ENCODE measurements around the gene NACC1. TPM values are rescaled to one million over a fixed set of nuclear protein-coding genes. Genes with fewer than 3 reads are reported as not detected.
"Not testable (repeated sequence)": the region's sequence is repeated elsewhere in the genome, so short reads cannot be mapped to it uniquely, and the experiment has no call there.

The NACC1 gene
- total and polyA plus RNA-seq, 2 donors, result 12.8 to 17.5 TPM

DNA sequence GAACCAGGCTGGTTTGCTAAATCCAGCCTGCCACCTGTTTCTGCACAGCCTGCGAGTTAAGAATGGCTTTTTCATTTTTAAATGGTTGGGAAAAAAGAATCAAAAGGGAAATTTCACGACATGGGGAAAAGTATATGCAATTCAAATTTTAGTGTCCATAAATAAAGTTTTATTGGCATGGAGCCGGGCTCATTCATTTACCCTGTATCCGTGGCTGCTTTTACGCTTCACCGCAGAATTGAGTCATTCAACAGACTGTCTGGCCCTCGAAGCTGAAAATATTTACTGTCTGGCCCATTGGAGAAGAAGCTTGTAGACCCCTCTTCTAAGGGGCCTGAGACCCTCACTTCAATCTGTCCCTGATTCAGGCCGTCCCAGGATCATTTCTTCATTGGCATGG, 58.3 kb downstream of the NACC1 start:
- peaks cover 0 to 2% of the 10 kb centered on the region in 2 donors for H3K9me3 ChIP-seq (ENCODE audit: control insufficient read depth in 2 of 2, insufficient read depth in 1 of 2, low read length in 1 of 2)
- WGBS, result 95% methylated on average over 8 of the region's 8 CpGs
- no peaks in the 10 kb centered on the region for H3K36me3 ChIP-seq (ENCODE audit: control insufficient read depth in 2 of 2, insufficient read depth in 2 of 2, low read length in 1 of 2)
- H3K27ac ChIP-seq (ENCODE audit: low read depth in 1 of 2, low read length in 1 of 2), result no peak overlapping the region
- no peak for DNase-seq (ENCODE audit: low read depth in 6 of 9, low spot score in 9 of 9)
- no peak overlapping the region for H3K4me3 ChIP-seq (ENCODE audit: low read length in 2 of 2)
- H3K27me3 ChIP-seq (ENCODE audit: control insufficient read depth in 2 of 2, insufficient read depth in 1 of 2, low read length in 1 of 2), result no peaks in the 10 kb centered on the region
- peaks cover 7 to 18% of the 10 kb centered on the region in 2 donors for H3K4me1 ChIP-seq (ENCODE audit: control insufficient read depth in 2 of 2, insufficient read depth in 2 of 2, low read length in 2 of 2)

DNA sequence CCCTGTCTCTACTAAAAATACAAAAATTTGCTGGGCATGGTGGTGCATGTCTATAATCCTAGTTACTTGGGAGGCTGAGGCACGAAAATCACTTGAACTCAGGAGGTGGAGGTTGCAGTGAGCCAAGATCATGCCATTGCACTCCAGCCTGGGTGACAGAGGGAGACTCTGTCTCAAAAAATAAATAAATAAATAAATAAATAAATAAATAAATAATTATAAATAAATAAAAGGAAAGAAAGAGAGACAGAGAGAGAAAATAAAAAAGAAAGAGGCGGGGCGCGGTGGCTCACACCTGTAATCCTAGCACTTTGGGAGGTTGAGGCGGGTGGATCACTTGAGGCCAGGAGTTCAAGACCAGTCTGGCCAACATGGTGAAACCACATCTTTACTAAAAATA, 59.5 kb downstream of the NACC1 start:
- H3K4me1 ChIP-seq (ENCODE audit: control insufficient read depth in 2 of 2, insufficient read depth in 2 of 2, low read length in 2 of 2), result peaks cover 4 to 23% of the 10 kb centered on the region in 2 donors
- H3K4me3 ChIP-seq (ENCODE audit: low read length in 2 of 2); DNase-seq (ENCODE audit: low read depth in 6 of 9, low spot score in 9 of 9); H3K9me3 ChIP-seq (ENCODE audit: control insufficient read depth in 2 of 2, insufficient read depth in 1 of 2, low read length in 1 of 2); H3K27me3 ChIP-seq (ENCODE audit: control insufficient read depth in 2 of 2, insufficient read depth in 1 of 2, low read length in 1 of 2); H3K36me3 ChIP-seq (ENCODE audit: control insufficient read depth in 2 of 2, insufficient read depth in 2 of 2, low read length in 1 of 2); H3K27ac ChIP-seq (ENCODE audit: low read depth in 1 of 2, low read length in 1 of 2): not testable (repeated sequence)
- WGBS, result 97% methylated on average over 5 of the region's 5 CpGs

- not testable (repeated sequence) for H3K27ac ChIP-seq (ENCODE audit: low read depth in 1 of 2, low read length in 1 of 2); DNase-seq (ENCODE audit: low read depth in 6 of 9, low spot score in 9 of 9); H3K36me3 ChIP-seq (ENCODE audit: control insufficient read depth in 2 of 2, insufficient read depth in 2 of 2, low read length in 1 of 2); H3K27me3 ChIP-seq (ENCODE audit: control insufficient read depth in 2 of 2, insufficient read depth in 1 of 2, low read length in 1 of 2); H3K9me3 ChIP-seq (ENCODE audit: control insufficient read depth in 2 of 2, insufficient read depth in 1 of 2, low read length in 1 of 2); H3K4me3 ChIP-seq (ENCODE audit: low read length in 2 of 2)
- peaks cover 4 to 23% of the 10 kb centered on the region in 2 donors for H3K4me1 ChIP-seq (ENCODE audit: control insufficient read depth in 2 of 2, insufficient read depth in 2 of 2, low read length in 2 of 2)
- WGBS, result 97% methylated on average over 10 of the region's 10 CpGs
These were observed 60.2 kb downstream of the NACC1 start for GRCh38 chr19:13178291-13178690.

DNA sequence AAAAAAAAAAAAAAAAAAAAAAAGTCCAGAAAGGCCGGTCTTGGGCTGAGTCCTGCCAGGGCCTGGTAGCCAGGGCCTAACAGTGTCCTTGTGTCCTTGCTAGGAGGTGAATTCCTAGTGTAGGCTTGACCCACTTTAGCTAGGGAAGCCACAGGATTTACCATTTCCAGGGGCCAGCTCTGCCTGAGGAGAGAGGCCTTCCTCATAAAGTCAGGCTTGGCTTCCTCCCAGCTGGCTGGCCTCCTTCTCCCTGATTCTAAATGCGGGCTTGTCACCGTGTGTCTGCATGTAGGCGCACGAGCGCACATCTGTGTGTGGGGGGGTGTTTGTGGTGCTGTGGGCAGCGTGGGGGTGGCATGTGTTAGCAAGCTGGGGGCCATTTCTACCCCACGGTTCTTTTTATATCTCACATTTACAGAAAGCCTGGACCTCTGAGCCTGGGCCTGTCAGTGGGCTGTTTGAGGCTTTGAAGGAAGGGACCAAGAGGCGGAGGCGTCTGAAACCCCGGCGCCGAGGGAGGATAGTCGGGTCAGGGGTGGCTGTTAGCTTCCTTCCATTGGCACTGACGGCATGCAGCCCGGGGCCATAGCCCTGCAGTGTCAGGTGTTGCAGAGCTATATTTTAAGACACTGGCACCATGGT, 63.8 kb downstream of the NACC1 start:
- DNase-seq (ENCODE audit: low read depth in 6 of 9, low spot score in 9 of 9), result peak in 4 of 9 donors; percentile 18 to 65 (median 30)
- H3K36me3 ChIP-seq (ENCODE audit: control insufficient read depth in 2 of 2, insufficient read depth in 2 of 2, low read length in 1 of 2), result no peaks in the 10 kb centered on the region
- H3K4me3 ChIP-seq (ENCODE audit: low read length in 2 of 2), result no peak overlapping the region
- peaks cover 4 to 23% of the 10 kb centered on the region in 2 donors for H3K4me1 ChIP-seq (ENCODE audit: control insufficient read depth in 2 of 2, insufficient read depth in 2 of 2, low read length in 2 of 2)
- no peaks in the 10 kb centered on the region for H3K9me3 ChIP-seq (ENCODE audit: control insufficient read depth in 2 of 2, insufficient read depth in 1 of 2, low read length in 1 of 2)
- H3K27ac ChIP-seq (ENCODE audit: low read depth in 1 of 2, low read length in 1 of 2), result peak overlapping the region in 1 of 2 donors; percentile 64
- WGBS, result 20% methylated on average over 16 of the region's 16 CpGs
- no peaks in the 10 kb centered on the region for H3K27me3 ChIP-seq (ENCODE audit: control insufficient read depth in 2 of 2, insufficient read depth in 1 of 2, low read length in 1 of 2)

DNA sequence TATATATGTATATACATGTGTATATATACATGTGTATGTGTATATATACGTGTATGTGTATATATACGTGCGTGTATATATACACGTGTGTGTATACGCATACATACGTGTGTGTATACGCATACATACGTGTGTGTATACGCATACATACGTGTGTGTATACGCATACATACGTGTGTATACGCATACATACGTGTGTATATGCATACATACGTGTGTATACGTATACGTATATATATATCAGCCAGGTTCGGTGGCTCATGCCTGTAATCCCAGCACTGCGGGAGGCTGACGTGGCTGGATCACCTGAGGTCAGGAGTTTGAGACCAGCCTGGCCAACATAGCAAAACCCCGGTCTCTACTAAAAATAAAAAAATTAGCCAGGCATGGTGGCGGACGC, 66.9 kb downstream of the NACC1 start:
- H3K9me3 ChIP-seq (ENCODE audit: control insufficient read depth in 2 of 2, insufficient read depth in 1 of 2, low read length in 1 of 2); H3K27me3 ChIP-seq (ENCODE audit: control insufficient read depth in 2 of 2, insufficient read depth in 1 of 2, low read length in 1 of 2); DNase-seq (ENCODE audit: low read depth in 6 of 9, low spot score in 9 of 9); H3K4me3 ChIP-seq (ENCODE audit: low read length in 2 of 2); H3K27ac ChIP-seq (ENCODE audit: low read depth in 1 of 2, low read length in 1 of 2); H3K36me3 ChIP-seq (ENCODE audit: control insufficient read depth in 2 of 2, insufficient read depth in 2 of 2, low read length in 1 of 2): not testable (repeated sequence)
- H3K4me1 ChIP-seq (ENCODE audit: control insufficient read depth in 2 of 2, insufficient read depth in 2 of 2, low read length in 2 of 2), result peaks cover 4 to 23% of the 10 kb centered on the region in 2 donors
- 93% methylated on average over 23 of the region's 23 CpGs for WGBS

GRCh38 chr19:13185763-13186657, 67.9 kb downstream of the NACC1 start:
- 95% methylated on average over 22 of the region's 22 CpGs for WGBS

DNA sequence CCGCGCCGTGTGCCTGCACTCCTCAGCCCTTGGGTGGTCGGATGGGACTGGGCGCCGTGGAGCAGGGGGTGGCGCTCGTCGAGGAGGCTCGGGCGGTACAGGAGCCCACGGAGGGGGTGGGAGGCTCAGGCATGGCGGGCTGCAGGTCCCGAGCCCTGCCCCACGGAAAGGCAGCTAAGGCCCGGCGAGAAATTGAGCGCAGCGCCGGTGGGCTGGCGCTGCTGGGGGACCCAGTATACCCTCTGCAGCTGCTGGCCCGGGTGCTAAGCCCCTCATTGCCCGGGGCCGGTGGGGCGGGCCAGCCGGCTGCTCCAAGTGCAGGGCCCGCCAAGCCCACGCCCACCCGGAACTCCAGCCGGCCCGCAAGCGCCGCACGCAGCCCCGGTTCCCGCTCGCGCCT, 68.6 kb downstream of the NACC1 start:
- not testable (repeated sequence) for H3K27ac ChIP-seq (ENCODE audit: low read depth in 1 of 2, low read length in 1 of 2); H3K36me3 ChIP-seq (ENCODE audit: control insufficient read depth in 2 of 2, insufficient read depth in 2 of 2, low read length in 1 of 2); H3K4me1 ChIP-seq (ENCODE audit: control insufficient read depth in 2 of 2, insufficient read depth in 2 of 2, low read length in 2 of 2); DNase-seq (ENCODE audit: low read depth in 6 of 9, low spot score in 9 of 9); H3K4me3 ChIP-seq (ENCODE audit: low read length in 2 of 2); H3K27me3 ChIP-seq (ENCODE audit: control insufficient read depth in 2 of 2, insufficient read depth in 1 of 2, low read length in 1 of 2); H3K9me3 ChIP-seq (ENCODE audit: control insufficient read depth in 2 of 2, insufficient read depth in 1 of 2, low read length in 1 of 2)
- 95% methylated on average over 38 of the region's 38 CpGs for WGBS

More at GRCh38 chr19:13185763-13186657, 67.9 kb downstream of the NACC1 start:
- not testable (repeated sequence) for H3K9me3 ChIP-seq (ENCODE audit: control insufficient read depth in 2 of 2, insufficient read depth in 1 of 2, low read length in 1 of 2); DNase-seq (ENCODE audit: low read depth in 6 of 9, low spot score in 9 of 9); H3K36me3 ChIP-seq (ENCODE audit: control insufficient read depth in 2 of 2, insufficient read depth in 2 of 2, low read length in 1 of 2); H3K27me3 ChIP-seq (ENCODE audit: control insufficient read depth in 2 of 2, insufficient read depth in 1 of 2, low read length in 1 of 2); H3K27ac ChIP-seq (ENCODE audit: low read depth in 1 of 2, low read length in 1 of 2); H3K4me3 ChIP-seq (ENCODE audit: low read length in 2 of 2)
- peaks cover 4 to 14% of the 10 kb centered on the region in 2 donors for H3K4me1 ChIP-seq (ENCODE audit: control insufficient read depth in 2 of 2, insufficient read depth in 2 of 2, low read length in 2 of 2)

DNA sequence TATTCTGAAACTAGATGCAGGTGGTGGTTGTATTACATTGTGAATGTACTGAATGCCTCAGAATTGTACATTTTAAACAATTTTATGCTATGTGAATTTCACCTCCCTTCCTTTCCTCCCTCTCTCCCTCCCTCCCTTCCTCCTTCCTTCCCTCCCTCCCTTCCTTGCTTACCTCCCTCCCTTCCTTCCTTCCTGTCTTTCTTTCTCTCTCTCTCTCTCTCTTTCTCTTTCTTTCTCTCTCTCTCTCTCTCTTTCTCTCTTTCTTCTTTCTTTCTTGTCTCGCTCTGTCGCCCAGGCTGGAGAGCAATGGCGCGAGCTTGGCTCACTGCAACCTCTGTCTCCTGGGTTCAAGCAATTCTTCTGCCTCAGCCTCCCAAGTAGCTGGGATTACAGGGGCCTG, 69.4 kb downstream of the NACC1 start:
- no peak for DNase-seq (ENCODE audit: low read depth in 6 of 9, low spot score in 9 of 9)
- Histone ChIP-seq H3K27me3 (ENCODE audit: control insufficient read depth in 2 of 2, insufficient read depth in 1 of 2, low read length in 1 of 2) (no peaks in the 10 kb centered on the region), H3K27ac (ENCODE audit: low read depth in 1 of 2, low read length in 1 of 2) (no peak overlapping the region), H3K36me3 (ENCODE audit: control insufficient read depth in 2 of 2, insufficient read depth in 2 of 2, low read length in 1 of 2) (no peaks in the 10 kb centered on the region), H3K4me3 (ENCODE audit: low read length in 2 of 2) (no peak overlapping the region), H3K4me1 (ENCODE audit: control insufficient read depth in 2 of 2, insufficient read depth in 2 of 2, low read length in 2 of 2) (peaks cover 0 to 1% of the 10 kb centered on the region in 2 donors), H3K9me3 (ENCODE audit: control insufficient read depth in 2 of 2, insufficient read depth in 1 of 2, low read length in 1 of 2) (no peaks in the 10 kb centered on the region)
- over 99% methylated on average over 4 of the region's 4 CpGs for WGBS

DNA sequence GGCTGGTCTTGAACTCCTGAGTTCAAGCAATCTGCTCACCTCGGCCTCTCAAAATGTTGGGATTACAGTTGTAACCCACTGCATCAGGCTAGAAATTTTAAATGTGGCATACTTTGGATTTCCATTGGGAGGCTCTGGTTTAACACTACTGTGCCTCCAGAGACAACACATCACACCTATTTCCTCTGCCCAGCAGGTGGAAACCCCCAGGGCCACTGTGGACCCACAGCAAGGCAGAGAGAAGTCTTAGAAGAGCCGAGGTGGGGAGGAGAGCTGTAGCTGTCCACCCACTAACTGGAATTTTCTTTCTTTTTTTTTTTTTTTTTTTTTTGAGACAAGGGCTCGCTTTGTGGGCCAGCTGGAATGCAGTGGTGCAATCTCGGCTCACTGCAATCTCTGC, 71.5 kb downstream of the NACC1 start:
- no peaks in the 10 kb centered on the region for H3K36me3 ChIP-seq (ENCODE audit: control insufficient read depth in 2 of 2, insufficient read depth in 2 of 2, low read length in 1 of 2)
- no peaks in the 10 kb centered on the region for H3K27me3 ChIP-seq (ENCODE audit: control insufficient read depth in 2 of 2, insufficient read depth in 1 of 2, low read length in 1 of 2)
- no peak overlapping the region for H3K4me3 ChIP-seq (ENCODE audit: low read length in 2 of 2)
- H3K4me1 ChIP-seq (ENCODE audit: control insufficient read depth in 2 of 2, insufficient read depth in 2 of 2, low read length in 2 of 2), result no peaks in the 10 kb centered on the region
- no peak overlapping the region for H3K27ac ChIP-seq (ENCODE audit: low read depth in 1 of 2, low read length in 1 of 2)
- DNase-seq (ENCODE audit: low read depth in 6 of 9, low spot score in 9 of 9), result no peak
- WGBS, result 98% methylated on average over 4 of the region's 4 CpGs
- H3K9me3 ChIP-seq (ENCODE audit: control insufficient read depth in 2 of 2, insufficient read depth in 1 of 2, low read length in 1 of 2), result no peaks in the 10 kb centered on the region
